NCI-H1092 treated with DMSO at 0.1 percent for 48 hours (cell line): Measurements from ENCODE around the gene COL4A1.

Experiments
- DNase-seq: peaks from one replicate; lab custom pipeline; 2025; lab: John Stamatoyannopoulos, UW

Gene COL4A1

DNA sequence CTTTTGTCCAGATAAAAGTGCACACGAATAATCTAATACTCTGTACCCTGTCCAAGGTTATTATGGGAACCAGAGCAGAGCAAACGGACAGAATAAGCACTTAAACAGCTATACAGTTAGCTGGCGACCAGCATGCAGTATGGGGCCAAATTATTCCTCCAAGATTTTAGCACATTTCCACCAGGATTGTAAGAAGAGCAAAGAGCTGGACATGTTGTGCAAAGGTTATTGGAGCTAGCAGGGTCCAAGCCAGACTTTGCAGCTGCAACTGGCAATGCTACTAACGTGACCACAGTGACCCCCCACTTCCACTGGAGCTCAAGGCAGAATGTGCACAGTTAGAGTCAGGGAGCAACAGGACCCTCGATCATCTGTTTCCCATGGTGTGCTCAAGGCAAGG, 89.9 kb downstream of the COL4A1 start:
- no peak for DNase-seq

DNA sequence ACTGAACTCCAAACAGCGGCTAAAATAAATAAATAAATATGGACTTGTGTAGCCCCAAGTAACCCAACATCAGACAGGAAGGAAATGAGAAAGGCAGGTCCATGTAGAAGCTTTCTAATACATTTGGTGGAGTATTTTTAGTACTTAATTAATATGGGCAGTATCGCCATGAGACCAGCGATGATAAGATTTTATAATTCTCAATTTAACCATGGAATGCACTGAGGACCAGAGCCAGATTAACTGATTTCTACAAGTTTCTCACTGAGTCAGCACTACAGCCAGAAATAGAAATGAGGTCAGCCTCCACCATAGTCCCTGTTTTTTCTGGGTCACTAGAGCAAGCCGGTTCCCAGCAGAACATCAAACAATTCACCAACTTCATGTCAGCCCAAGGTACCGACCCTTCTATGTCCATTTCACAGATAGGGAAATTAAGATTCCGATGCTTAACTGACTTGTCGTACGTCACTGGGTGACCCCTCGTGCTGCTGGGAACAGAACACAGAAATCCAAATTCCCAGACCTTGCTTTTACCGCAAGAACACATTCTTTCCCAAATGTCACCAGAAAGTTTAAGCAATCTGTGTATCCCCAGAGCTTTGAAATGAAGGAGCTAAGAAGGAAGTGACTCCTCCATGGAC, 90.4 kb downstream of the COL4A1 start:
- DNase-seq, result no peak

DNA sequence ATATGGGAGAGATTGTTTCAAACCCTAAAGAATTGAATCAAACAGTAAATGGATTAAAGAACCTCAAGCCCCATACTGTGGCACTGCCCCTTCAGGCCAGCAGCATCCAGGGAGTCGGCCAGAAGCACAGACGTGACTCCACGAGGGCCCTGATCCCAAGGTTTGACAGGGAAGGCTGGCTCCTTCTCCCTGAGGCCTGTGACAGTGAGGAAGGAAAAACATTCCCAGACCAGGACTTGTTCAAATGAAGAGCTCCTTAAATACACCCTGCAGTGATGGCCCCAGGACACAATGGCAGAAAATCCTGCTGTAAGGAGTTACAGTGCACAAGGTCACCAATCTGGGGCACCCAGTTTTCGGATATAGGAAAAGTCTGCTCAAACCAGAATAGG, 91.0 kb downstream of the COL4A1 start:
- no peak for DNase-seq

GRCh38 chr13:110215606-110216005, 91.4 kb downstream of the COL4A1 start:
- DNase-seq, result no peak

GRCh38 chr13:110214637-110215036, 92.3 kb downstream of the COL4A1 start:
- DNase-seq, result no peak

DNA sequence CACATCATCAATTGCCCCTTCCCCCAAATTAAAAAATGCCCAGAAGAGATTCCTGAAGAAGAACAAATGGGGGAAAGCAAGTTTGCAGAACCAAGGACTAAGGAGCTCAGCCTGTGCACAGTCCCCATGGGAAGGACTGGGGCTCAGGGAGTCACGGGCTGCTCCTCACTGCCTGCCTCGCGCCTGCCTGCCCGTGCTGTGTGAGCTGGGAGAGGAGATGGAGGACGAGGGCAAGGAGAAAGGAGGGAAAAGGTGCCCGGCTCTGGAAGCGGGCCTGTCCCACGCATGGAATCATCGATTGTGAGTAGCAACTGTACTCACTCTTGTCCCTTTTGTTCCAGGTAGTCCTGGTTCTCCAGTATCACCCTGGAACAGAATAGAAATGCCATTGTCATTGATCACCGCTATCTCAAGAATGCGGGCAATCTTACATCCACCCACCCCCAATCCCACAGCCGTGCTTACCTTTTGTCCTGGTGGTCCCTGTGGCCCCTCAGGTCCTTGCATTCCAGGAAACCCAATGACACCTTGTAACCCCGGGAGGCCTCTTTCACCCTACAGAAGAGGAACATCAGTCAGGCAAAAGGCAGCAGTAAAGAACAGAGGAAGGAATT, 93.4 kb downstream of the COL4A1 start:
- no peak for DNase-seq

- DNase-seq, result no peak
Observed at GRCh38 chr13:110212529-110212928, 94.4 kb downstream of the COL4A1 start.

DNA sequence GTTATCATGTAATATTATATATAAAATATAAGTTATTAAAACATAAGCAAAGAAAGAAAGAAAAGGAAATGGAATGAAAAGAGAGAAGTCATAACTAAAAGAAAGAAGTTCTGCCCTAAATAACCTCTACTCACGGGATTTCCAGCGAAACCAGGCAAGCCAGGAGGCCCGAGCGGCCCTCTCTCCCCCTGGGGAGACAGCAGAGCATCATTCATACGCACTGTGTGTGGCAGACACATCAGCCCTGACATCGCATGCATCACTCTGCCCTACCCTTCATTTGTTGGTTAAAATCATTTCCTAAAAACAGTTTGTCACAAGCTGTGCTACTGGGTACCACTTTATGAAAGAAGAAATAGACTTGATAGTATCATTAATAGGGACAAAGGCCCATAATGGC, 95.2 kb downstream of the COL4A1 start:
- DNase-seq, result no peak

DNA sequence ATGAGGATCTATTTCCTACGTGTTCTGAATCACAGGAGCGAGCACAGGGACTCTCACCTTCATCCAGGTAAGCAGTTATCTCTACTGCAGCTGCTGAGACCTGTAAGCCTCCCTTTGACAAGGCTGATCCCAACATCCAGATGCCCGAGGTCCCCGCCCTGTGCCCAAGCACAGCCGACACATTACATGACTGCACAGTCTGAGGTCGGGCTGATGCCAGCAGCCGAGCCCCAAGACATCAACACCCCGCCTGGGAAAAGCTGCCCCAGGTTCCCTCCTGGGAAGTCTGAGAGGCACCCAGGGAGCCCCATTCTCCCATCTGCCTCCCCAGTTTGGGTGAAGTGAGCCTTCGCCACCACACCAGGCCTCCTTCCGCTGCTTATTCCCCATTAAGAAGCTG, 95.9 kb downstream of the COL4A1 start:
- DNase-seq, result no peak

GRCh38 chr13:110210604-110210985, 96.4 kb downstream of the COL4A1 start:
- DNase-seq, result no peak

DNA sequence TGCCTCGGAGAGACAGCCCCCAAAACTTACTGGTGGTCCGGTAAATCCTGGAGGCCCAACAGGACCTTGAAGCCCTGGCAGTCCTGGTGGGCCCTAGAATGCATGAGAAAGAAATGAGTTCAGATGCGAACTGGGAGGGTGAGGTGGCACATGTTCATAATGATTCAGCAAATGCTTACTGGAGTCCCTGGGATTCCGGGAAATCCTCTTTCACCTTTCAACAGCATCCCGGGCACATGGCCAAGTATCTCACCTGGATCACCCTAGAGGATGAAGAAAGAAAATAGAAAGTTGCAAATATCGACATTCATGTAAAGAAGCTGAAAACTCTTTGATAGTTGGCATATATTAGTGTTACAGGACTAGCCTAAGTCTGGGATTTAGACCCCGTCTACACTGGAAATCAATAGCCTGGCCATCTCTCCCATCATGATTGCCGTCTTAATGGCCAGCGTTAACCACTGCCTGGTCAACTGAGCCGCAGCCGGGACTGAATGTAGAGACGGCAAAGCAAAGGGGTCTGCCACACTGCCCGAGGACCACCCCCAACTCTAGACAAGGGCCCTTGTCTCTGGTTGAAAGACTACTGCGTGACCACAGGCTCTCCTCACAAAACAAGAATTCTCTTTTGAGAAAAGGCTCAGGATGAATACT, 96.9 kb downstream of the COL4A1 start:
- no peak for DNase-seq

- no peak for DNase-seq
Observed at GRCh38 chr13:110208116-110208515, 98.8 kb downstream of the COL4A1 start.

- DNase-seq, result no peak
Observed at GRCh38 chr13:110206996-110207395, 100.0 kb downstream of the COL4A1 start.

DNA sequence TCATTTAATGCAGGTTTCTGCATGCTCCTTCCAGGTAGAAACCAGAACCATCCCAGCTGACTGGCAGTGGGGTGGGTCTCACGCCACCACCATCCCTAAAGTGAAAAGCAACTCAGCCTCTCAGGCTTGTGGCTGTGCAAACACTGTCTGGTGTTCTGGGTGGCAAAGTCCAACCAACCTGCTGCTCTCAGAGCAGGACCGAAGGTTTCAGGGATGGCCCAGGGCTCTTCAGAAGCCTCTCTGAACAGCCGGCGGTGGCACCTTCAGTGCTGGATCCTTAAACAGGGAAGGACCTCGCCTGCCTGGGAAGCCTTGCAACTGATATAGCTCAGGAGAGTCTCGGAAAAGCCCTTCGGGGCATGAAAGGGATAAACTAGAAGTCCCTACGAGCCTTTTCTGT, 100.8 kb downstream of the COL4A1 start:
- DNase-seq, result no peak

DNA sequence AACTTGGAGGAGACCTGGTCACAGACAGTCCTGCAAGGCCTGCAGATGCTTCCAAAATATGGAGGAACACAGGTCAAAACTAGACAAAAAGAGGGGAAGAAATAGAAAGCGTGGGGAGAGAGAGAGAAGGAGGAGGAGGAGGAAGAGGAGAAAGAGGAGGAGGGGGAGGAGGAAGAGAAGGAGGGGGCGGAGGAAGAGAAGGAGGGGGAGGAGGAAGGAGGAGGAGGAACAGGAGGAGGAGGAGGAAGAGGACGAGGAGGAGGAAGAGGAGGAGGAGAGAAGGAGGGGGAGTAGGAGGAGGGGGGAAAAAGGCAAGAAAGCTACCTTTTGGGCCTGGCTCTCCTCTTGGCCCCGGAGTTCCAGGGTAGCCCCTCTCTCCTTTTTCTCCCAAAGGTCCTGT, 105.8 kb downstream of the COL4A1 start:
- DNase-seq, result no peak

DNA sequence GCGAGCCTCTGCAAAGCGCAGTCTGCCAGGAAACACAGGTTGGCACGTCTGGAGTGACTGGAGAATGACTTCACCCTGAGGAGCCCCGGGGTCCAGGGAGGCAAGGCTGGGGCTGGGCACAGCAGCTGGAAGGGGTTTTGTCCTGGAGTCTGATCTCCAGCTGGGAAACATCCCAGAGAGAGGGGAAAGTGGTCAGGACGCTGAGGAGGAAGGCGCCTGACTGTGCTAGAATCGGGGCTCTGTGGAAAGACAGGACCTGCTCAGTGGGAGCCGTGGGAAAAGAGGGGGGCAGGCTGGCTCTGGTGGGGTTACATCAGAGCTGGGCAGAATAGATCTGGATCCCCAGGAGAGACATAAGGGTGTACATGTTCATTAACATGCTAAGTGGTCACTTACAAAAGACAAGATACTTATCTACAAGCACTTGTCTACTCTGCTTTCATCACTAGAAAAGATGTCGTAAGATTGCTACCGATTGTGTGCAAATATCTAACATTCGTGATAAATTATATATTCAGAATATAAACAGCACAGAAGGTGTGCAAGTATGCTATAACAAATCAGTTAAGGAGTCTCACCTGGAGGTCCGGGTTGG, 106.6 kb downstream of the COL4A1 start:
- no peak for DNase-seq

GRCh38 chr13:110199046-110199831, 107.7 kb downstream of the COL4A1 start:
- DNase-seq, result no peak

DNA sequence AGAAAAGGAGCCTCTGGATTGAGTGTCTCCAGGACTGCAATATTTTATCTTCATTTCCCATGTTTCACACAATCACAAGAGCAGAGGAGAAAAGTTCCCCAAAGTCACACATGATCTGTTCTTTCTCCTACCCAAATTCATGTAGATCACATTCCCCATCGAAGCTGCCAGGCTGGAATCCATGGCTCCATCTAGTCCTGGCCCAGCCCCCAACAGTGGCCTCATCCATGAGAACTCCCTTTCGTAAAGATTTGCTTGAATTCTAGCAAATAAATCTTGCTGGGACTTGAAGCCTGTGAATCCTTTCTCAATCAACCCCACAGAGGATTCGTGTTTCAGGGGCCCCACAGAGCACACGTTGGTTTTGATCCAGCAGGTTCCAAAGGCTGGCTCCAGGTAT, 109.5 kb downstream of the COL4A1 start:
- DNase-seq, result no peak

DNA sequence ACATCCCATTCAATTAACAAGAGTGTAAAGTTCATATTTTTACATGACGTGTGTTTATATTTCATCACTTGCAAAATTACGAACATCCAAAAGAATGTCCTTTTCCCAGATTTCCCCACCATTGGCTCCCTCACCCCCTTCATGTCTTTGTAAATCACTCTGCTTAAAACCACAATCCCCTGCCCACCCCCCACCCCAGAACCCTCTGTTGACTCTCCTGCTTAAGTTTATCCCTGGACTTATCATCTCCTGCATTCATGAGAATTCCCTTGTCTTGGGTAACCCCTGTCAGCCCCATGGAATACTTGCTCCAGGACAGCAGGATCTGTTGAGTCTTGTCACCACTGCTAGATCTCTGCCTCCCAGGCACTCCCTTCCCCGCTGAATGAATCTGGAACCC, 109.9 kb downstream of the COL4A1 start:
- DNase-seq, result no peak

- DNase-seq, result no peak
Observed at GRCh38 chr13:110195547-110196485, 111.1 kb downstream of the COL4A1 start.

DNA sequence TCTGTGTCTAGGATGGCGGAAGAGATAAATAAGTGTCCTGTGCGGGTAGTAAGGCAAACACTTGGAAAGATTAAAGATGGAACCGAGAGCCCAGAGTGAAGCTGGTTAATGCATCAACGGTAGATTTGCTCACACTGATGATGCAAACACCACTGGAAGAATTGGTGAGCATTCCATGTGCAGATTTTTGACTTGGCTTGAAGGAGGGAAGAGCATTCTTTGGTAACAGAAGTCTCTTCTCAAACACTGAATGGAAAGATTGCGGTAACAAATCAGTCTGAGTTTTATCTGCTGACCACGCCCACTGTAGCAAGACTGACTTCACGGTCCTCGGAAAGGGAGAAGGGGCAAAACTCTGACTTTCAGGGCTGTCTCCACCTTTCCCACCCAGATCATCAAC, 112.5 kb downstream of the COL4A1 start:
- no peak for DNase-seq
